ENCODE results near the gene SCUBE2.
"Not testable (repeated sequence)": the region's sequence is repeated elsewhere in the genome, so short reads cannot be mapped to it uniquely, and the experiment has no call there.

Gene SCUBE2

GRCh38 chr11:8983552-8983951 lies 107.8 kb downstream of the SCUBE2 start:
- no peak for TF ChIP-seq CTCF (IDR thresholded peaks at IDR 0.05; ENCODE audit: control insufficient read depth, insufficient read depth, low read depth, low read length, missing control alignments)
- no peak for DNase-seq (ENCODE audit: low read depth)
- H3K4me3 ChIP-seq (ENCODE audit: control insufficient read depth, low read depth, low read length) = no peak overlapping the region

GRCh38 chr11:8980485-8980884 lies 110.9 kb downstream of the SCUBE2 start:
- TF ChIP-seq CTCF (IDR thresholded peaks at IDR 0.05; ENCODE audit: control insufficient read depth, insufficient read depth, low read depth, low read length, missing control alignments) = no peak
- no peak overlapping the region for H3K4me3 ChIP-seq (ENCODE audit: control insufficient read depth, low read depth, low read length)
- no peak for DNase-seq (ENCODE audit: low read depth)

GRCh38 chr11:8979365-8979764 lies 112.0 kb downstream of the SCUBE2 start:
- not testable (repeated sequence) for H3K4me3 ChIP-seq (ENCODE audit: control insufficient read depth, low read depth, low read length); DNase-seq (ENCODE audit: low read depth)

- TF ChIP-seq CTCF (IDR thresholded peaks at IDR 0.05; ENCODE audit: control insufficient read depth, insufficient read depth, low read depth, low read length, missing control alignments) = no peak
- H3K4me3 ChIP-seq (ENCODE audit: control insufficient read depth, low read depth, low read length) = no peak overlapping the region
- DNase-seq (ENCODE audit: low read depth) = no peak
Observed at GRCh38 chr11:8973121-8973520, 118.3 kb downstream of the SCUBE2 start.

GRCh38 chr11:8971924-8972316 lies 119.5 kb downstream of the SCUBE2 start:
- no peak overlapping the region for H3K4me3 ChIP-seq (ENCODE audit: control insufficient read depth, low read depth, low read length)
- no peak for DNase-seq (ENCODE audit: low read depth)
- no peak for TF ChIP-seq CTCF (IDR thresholded peaks at IDR 0.05; ENCODE audit: control insufficient read depth, insufficient read depth, low read depth, low read length, missing control alignments)

GRCh38 chr11:8971196-8971923 lies 120.0 kb downstream of the SCUBE2 start:
- H3K4me3 ChIP-seq (ENCODE audit: control insufficient read depth, low read depth, low read length) = no peak overlapping the region
- TF ChIP-seq CTCF (IDR thresholded peaks at IDR 0.05; ENCODE audit: control insufficient read depth, insufficient read depth, low read depth, low read length, missing control alignments) = no peak
- DNase-seq (ENCODE audit: low read depth) = no peak
